Tibial nerve (tissue), 4 donors: Measurements from ENCODE around the gene AHR. TPM values are rescaled to one million over a fixed set of nuclear protein-coding genes. Genes with fewer than 3 reads are reported as not detected.

Experiments
- DNase-seq, 2 donors: peaks; one replicate each; pipeline ENCODE4 v3.0.0-alpha.2; 2019; ENCODE audit warnings: low spot score in 2 of 2
- H3K27ac ChIP-seq, 4 donors: fragments of 200-600 bp; sonication (generic) in 3 of 4; one replicate each; pipeline ENCODE4 v1.5.1; 2017 to 2019; ENCODE audit warnings: mild to moderate bottlenecking in 1 of 4
- H3K27me3 ChIP-seq, 2 donors: fragments of 200-600 bp; sonication (generic) in 1 of 2; one replicate each; pipeline versions ENCODE4 v1.5.1 to v1.6.0; 2017 to 2019
- H3K36me3 ChIP-seq, 3 donors: fragments of 200-600 bp; sonication (generic); one replicate each; pipeline ENCODE4 v1.5.1; 2018 to 2019
- H3K4me1 ChIP-seq, 4 donors: fragments of 200-600 bp; sonication (generic) in 3 of 4; one replicate each; pipeline ENCODE4 v1.5.1; 2017 to 2019
- H3K4me3 ChIP-seq, 4 donors: fragments of 200-600 bp; sonication (generic) in 3 of 4; one replicate each; pipeline ENCODE4 v1.5.1; 2017 to 2019; ENCODE audit warnings: mild to moderate bottlenecking in 1 of 4, moderate library complexity in 1 of 4
- H3K9me3 ChIP-seq, 4 donors: fragments of 200-600 bp; sonication (generic) in 3 of 4; one replicate each; pipeline ENCODE4 v1.5.1; 2017 to 2019
- EP300 ChIP-seq, 2 donors: sonication (generic); formaldehyde crosslinking; IDR thresholded peaks; one replicate each; pipeline ENCODE4 v1.6.1; 2017; ENCODE audit warnings: antibody characterized with exemption in 2 of 2, mild to moderate bottlenecking in 1 of 2
- POLR2A ChIP-seq, 2 donors: fragments of 450-650 bp; IDR thresholded peaks; one replicate each; pipeline ENCODE4 v1.6.1; 2017; ENCODE audit warnings: antibody characterized with exemption in 2 of 2, mild to moderate bottlenecking in 2 of 2, moderate library complexity in 2 of 2
- WGBS, 2 donors: methylation state at CpG; one replicate each; pipeline ENCODE4 v1.1.5; 2018; 5-methylcytosine and 5-hydroxymethylcytosine counted together
- total RNA-seq, 4 donors: library from RNA; depleted of rRNA; stranded (reverse); fragments of >200 nt; gene quantifications; one replicate each; pipeline ENCODE4 v1.1.0, GENCODE V29; 2016
- TF ChIP-seq, protein P1 (sequence below), 5 experiments: fragments of 200-600 bp in 3 of 5; fragments of 450-650 bp in 2 of 5; sonication (generic) in 3 of 5; IDR thresholded peaks; one replicate each; pipeline ENCODE4 v1.5.1; 2016 to 2019; ENCODE audit warnings: antibody characterized with exemption in 5 of 5, mild to moderate bottlenecking in 3 of 5, moderate library complexity in 2 of 5

Gene AHR
- total RNA-seq, 4 donors from 2014 or later = 188 to 372 (median 296) TPM

DNA sequence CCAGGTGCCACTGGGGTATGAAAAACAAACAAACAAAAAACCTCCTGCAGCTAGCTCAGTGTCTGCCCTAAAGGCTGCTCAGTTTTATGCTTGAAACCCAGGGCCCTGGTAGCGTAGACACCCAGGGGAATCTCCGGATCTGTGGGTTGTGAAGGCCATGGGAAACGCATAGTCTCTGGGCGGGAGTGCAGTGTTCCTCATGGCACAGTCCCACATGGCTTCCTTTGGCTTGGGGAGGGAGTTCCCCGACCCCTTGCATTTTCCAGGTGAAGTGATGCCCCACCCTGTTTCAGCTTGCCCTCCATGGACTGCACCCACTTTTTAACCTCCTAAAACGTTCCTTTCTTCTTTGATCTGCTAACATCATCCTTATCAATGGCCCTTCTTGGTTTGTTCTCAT, 56.0 kb downstream of the AHR start:
- H3K4me1 ChIP-seq = no peaks in the 10 kb centered on the region
- H3K4me3 ChIP-seq = no peak overlapping the region
- TF ChIP-seq, protein P1, sequence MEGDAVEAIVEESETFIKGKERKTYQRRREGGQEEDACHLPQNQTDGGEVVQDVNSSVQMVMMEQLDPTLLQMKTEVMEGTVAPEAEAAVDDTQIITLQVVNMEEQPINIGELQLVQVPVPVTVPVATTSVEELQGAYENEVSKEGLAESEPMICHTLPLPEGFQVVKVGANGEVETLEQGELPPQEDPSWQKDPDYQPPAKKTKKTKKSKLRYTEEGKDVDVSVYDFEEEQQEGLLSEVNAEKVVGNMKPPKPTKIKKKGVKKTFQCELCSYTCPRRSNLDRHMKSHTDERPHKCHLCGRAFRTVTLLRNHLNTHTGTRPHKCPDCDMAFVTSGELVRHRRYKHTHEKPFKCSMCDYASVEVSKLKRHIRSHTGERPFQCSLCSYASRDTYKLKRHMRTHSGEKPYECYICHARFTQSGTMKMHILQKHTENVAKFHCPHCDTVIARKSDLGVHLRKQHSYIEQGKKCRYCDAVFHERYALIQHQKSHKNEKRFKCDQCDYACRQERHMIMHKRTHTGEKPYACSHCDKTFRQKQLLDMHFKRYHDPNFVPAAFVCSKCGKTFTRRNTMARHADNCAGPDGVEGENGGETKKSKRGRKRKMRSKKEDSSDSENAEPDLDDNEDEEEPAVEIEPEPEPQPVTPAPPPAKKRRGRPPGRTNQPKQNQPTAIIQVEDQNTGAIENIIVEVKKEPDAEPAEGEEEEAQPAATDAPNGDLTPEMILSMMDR (IDR thresholded peaks at IDR 0.05) = no peak
- TF ChIP-seq EP300 (IDR thresholded peaks at IDR 0.05) (no peak), POLR2A (IDR thresholded peaks at IDR 0.05) (no peak)
- no peaks in the 10 kb centered on the region for H3K27me3 ChIP-seq
- peaks cover 0 to 23% (median 10%) of the 10 kb centered on the region in 4 donors for H3K9me3 ChIP-seq
- no peak overlapping the region for H3K27ac ChIP-seq
- DNase-seq = no peak
- WGBS, 2 donors = 85 to 90% methylated on average over 5 to 6 of the region's 6 CpGs
- peaks cover 0 to 74% (median 0%) of the 10 kb centered on the region in 3 donors for H3K36me3 ChIP-seq

DNA sequence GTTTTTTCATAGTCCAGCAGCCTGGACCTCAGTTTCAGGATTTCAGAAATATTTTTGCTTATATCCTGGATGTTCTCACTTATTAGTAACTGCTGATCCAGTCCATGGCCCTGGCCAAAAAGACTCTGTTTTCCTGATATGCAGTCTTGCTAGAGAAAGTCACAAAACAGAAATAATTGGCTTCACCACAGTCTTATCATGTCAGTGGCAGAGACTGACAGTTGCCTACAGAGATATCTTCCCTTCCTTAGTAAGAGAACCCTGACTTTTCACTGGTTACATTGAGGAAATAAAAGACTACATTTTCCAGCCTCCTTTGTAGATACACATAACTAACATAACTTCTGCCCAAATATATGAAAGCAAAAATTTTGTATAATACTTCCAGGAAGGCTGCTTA, 56.6 kb downstream of the AHR start:
- Histone ChIP-seq H3K9me3 (peaks cover 0 to 19% (median 9%) of the 10 kb centered on the region in 4 donors), H3K27ac (no peak overlapping the region), H3K4me1 (no peaks in the 10 kb centered on the region), H3K27me3 (no peaks in the 10 kb centered on the region), H3K36me3 (peaks cover 0 to 74% (median 0%) of the 10 kb centered on the region in 3 donors), H3K4me3 (no peak overlapping the region)
- no peak for DNase-seq
- TF ChIP-seq POLR2A (IDR thresholded peaks at IDR 0.05) = no peak
- TF ChIP-seq, protein P1 (IDR thresholded peaks at IDR 0.05) = no peak

DNA sequence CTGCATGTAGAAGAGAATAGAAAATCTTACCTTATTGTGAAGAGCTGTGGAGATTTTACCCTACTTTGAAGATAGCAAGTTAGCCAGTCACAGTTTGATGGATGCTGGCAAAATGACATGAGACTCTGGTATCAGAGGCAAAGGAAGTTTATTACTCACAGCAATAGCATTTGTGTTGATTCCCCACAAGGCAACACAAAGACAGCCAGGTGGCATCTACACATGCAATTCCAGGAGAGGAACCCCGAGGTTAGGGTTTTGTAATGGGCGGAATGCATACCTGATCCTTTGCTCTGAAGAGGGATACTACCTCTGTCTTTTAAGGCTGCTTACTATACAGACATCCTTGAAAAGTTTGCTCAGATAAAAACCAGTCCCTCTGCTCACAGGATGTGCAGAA, 59.5 kb downstream of the AHR start:
- Histone ChIP-seq H3K27me3 (no peaks in the 10 kb centered on the region), H3K4me3 (no peak overlapping the region), H3K4me1 (no peaks in the 10 kb centered on the region), H3K36me3 (peaks cover 0 to 61% (median 0%) of the 10 kb centered on the region in 3 donors), H3K27ac (no peak overlapping the region), H3K9me3 (peaks cover 0 to 7% (median 0%) of the 10 kb centered on the region in 4 donors)
- no peak for DNase-seq
- 90 to 100% methylated on average over 2 of the region's 2 CpGs for WGBS, 2 donors
- TF ChIP-seq, protein P1 (IDR thresholded peaks at IDR 0.05) = no peak
- TF ChIP-seq EP300 (IDR thresholded peaks at IDR 0.05) (no peak), POLR2A (IDR thresholded peaks at IDR 0.05) (no peak)

DNA sequence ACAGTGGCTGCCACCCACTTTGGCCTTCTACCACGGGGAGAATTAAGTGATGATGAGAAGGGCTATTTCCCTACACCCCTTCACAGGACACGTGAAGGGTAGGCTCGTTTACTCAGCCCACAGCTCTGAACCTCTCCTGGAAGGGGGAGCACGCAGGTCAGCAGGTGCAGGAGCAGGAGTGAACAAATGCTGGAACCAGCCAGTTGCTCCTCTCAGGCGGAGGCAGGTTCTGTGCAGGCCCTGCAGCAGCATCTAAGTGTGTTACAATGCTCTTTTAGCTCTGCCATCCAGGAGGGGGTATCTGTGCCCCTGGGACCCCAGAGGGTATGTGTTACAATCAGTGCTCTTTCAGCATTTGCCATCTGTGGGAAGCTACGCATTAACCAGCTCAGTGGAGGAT, 61.2 kb downstream of the AHR start:
- DNase-seq = no peak

DNA sequence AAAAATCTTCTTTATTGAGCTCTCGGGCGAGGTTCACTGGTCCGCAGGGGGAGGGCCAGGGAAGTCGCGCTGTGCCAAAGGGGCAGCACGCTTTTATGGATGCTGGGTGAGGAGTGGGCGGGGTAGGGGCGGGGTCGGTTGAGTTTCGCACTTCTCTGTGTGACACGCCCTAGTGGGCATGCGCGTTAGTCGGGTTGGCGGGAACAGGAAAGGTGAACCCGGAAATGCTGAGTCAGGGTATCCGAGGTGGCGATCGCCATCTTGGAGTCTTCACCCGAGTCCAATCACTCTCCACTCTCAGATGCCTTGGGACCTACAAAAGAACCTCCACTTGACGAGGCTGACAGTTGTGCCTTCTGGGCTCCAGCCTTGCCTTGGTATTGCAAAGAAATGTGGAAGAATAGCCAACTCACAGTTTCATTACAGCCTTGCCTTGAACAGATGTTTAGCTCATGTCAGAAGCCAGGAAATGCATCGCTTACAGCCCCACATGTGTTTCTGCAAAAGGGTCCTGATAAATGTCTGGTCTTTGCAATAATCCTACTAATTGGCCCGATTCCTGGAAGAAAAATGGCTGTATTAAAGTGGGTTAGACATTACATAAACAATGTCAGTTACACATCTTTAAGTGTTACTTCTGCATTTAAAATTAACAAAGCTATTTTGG, 64.1 kb downstream of the AHR start:
- H3K4me1 ChIP-seq = peaks cover 0 to under 1% (median 0%) of the 10 kb centered on the region in 4 donors
- TF ChIP-seq POLR2A (IDR thresholded peaks at IDR 0.05) (no peak), EP300 (IDR thresholded peaks at IDR 0.05) (no peak)
- TF ChIP-seq, protein P1 (IDR thresholded peaks at IDR 0.05) = no peak
- WGBS, 2 donors = 94% methylated on average over 23 of the region's 23 CpGs
- no peak for DNase-seq
- no peak overlapping the region for H3K27ac ChIP-seq
- peaks cover 0 to 36% (median 0%) of the 10 kb centered on the region in 3 donors for H3K36me3 ChIP-seq
- H3K9me3 ChIP-seq = peaks cover 0 to 7% (median 0%) of the 10 kb centered on the region in 4 donors
- H3K4me3 ChIP-seq = no peak overlapping the region
- H3K27me3 ChIP-seq = no peaks in the 10 kb centered on the region

More for the DNA sequence above, 61.2 kb downstream of the AHR start:
- Histone ChIP-seq H3K9me3 (peaks cover 0 to 7% (median 0%) of the 10 kb centered on the region in 4 donors), H3K4me3 (no peak overlapping the region), H3K27ac (no peak overlapping the region), H3K27me3 (no peaks in the 10 kb centered on the region), H3K36me3 (peaks cover 0 to 52% (median 0%) of the 10 kb centered on the region in 3 donors), H3K4me1 (no peaks in the 10 kb centered on the region)
- TF ChIP-seq POLR2A (IDR thresholded peaks at IDR 0.05) = no peak
- no peak for TF ChIP-seq EP300 (IDR thresholded peaks at IDR 0.05)
- TF ChIP-seq, protein P1 (IDR thresholded peaks at IDR 0.05) = no peak
- 89 to 90% methylated on average over 6 of the region's 6 CpGs for whole genome bisulfite sequencing, 2 donors
